Kidney (tissue), 14 donors: Measurements from ENCODE around the gene RNF215. TPM values are rescaled to one million over a fixed set of nuclear protein-coding genes. Genes with fewer than 3 reads are reported as not detected.

ENCODE experiments used
- DNase-seq, 5 donors: peaks; one replicate each; pipeline ENCODE4 v3.0.0-alpha.2; 2013 to 2020
- FAIRE-seq: peaks from 2 replicates; lab custom pipeline; 2012; peaks lifted over from hg19 to GRCh38; lab: Jason Lieb, UNC
- H3K27ac ChIP-seq, 2 donors: one replicate each; pipeline ENCODE4 v1.7.0; 2013; ENCODE audit warnings: low read depth in 2 of 2, low read length in 2 of 2, inconsistent platforms in 1 of 2
- H3K27me3 ChIP-seq: one replicate; pipeline ENCODE4 v1.7.1; 2013; ENCODE audit warnings: low read length, inconsistent platforms; ENCODE audit not compliant: control insufficient read depth, insufficient read depth
- H3K36me3 ChIP-seq, 3 donors: one replicate each; pipeline versions ENCODE4 v1.7.0 to v1.7.1; 2013; ENCODE audit warnings: low read length in 3 of 3, control low read depth in 1 of 3, inconsistent platforms in 1 of 3; ENCODE audit not compliant: insufficient read depth in 3 of 3, control insufficient read depth in 2 of 3
- H3K4me1 ChIP-seq, 3 donors: one replicate each; pipeline versions ENCODE4 v1.7.0 to v1.7.1; 2013; ENCODE audit warnings: low read length in 3 of 3, inconsistent platforms in 1 of 3, low read depth in 1 of 3; ENCODE audit not compliant: control insufficient read depth in 2 of 3, insufficient read depth in 2 of 3
- H3K4me3 ChIP-seq, 3 donors: one replicate each; pipeline versions ENCODE4 v1.7.0 to v1.8.1; 2013; ENCODE audit warnings: low read length in 3 of 3, control low read depth in 1 of 3, inconsistent platforms in 1 of 3
- H3K9ac ChIP-seq, 3 donors: one replicate each; pipeline versions ENCODE4 v1.7.0 to v1.7.1; 2013; ENCODE audit warnings: low read length in 3 of 3, control low read depth in 1 of 3, inconsistent platforms in 1 of 3
- H3K9me3 ChIP-seq, 3 donors: one replicate each; pipeline versions ENCODE4 v1.7.0 to v1.7.1; 2013; ENCODE audit warnings: low read length in 3 of 3, control low read depth in 1 of 3, inconsistent platforms in 1 of 3; ENCODE audit not compliant: control insufficient read depth in 2 of 3, insufficient read depth in 1 of 3
- CTCF ChIP-seq: IDR thresholded peaks from 3 replicates; pipeline ENCODE4 v1.5.1; 2012; ENCODE audit warnings: mild to moderate bottlenecking, moderate library complexity, borderline replicate concordance; ENCODE audit not compliant: insufficient read depth; ENCODE audit errors: extremely low read depth
- intact Hi-C: fragments of 100-400 bp; cut with DNase I; formaldehyde crosslinking; loops from one replicate; pipeline ENCODE4 v1.11.1; 2022
- polyA plus RNA-seq: library from polyadenylated mRNA; stranded (reverse); fragments of 350-450 nt; fragmentation: Illumina TruSeq; extraction: RNeasy Lipid Tissue Mini Kit (QIAGEN cat#74804); gene quantifications from one replicate; pipeline ENCODE4 v1.2.3, GENCODE V29; 2014; ENCODE audit warnings: low read depth, low replicate concordance; ENCODE audit not compliant: insufficient read depth
- total RNA-seq: library from RNA; stranded (reverse); fragmentation: NEBNext Ultra II Directional; extraction: Animal tissue kit (Norgen Biotek cat#: 25700); gene quantifications from one replicate; pipeline ENCODE4 v1.2.1, GENCODE V29; 2021
- donor health status: control.
- donor health status: control.
- donor health status: control.
- donor health status: control.
- donor health status: control.
- donor health status: DM: yes; HTN: yes; CAD: no.
- donor health status: Normal renal cell carcinoma (clear cell type).

The RNF215 gene
- total and polyA plus RNA-seq, 2 donors from 2014 or later = 15.9 to 19.7 TPM

- FAIRE-seq (no peak), DNase-seq (peak; percentile 66 to 84 (median 78))
- no peak overlapping the region for H3K9ac ChIP-seq
- intact Hi-C loops = no loop called here
- H3K4me1 ChIP-seq = peaks cover 0 to 15% (median 7%) of the 10 kb centered on the region in 3 donors
- no peaks in the 10 kb centered on the region for H3K36me3 ChIP-seq
- H3K4me3 ChIP-seq = no peak overlapping the region
- H3K27ac ChIP-seq = no peak overlapping the region
- peak; percentile 93 for TF ChIP-seq CTCF
- H3K9me3 ChIP-seq = no peaks in the 10 kb centered on the region
- H3K27me3 ChIP-seq = no peaks in the 10 kb centered on the region
Observed at GRCh38 chr22:30390974-30391691, 3.9 kb upstream of the RNF215 start.

GRCh38 chr22:30386608-30386959 lies 627 bp downstream of the RNF215 start:
- Histone ChIP-seq H3K4me1 (peaks cover 0 to 12% (median 0%) of the 10 kb centered on the region in 3 donors), H3K36me3 (peaks cover 0 to 9% (median 0%) of the 10 kb centered on the region in 3 donors), H3K27me3 (no peaks in the 10 kb centered on the region), H3K4me3 (peak overlapping the region; percentile 62 to 69 (median 67)), H3K9me3 (no peaks in the 10 kb centered on the region), H3K27ac (no peak overlapping the region), H3K9ac (peak overlapping the region; percentile 15 to 86 (median 49))
- FAIRE-seq (no peak), DNase-seq (peak in 2 of 5 donors; percentile 78 to 79)
- intact Hi-C loops = loop anchor here (5.0 kb wide), 1 partner anchor 119 kb away; the partner anchor contains the start of gene OSM
- no peak for TF ChIP-seq CTCF

GRCh38 chr22:30385942-30386341 lies 1.3 kb downstream of the RNF215 start:
- intact Hi-C loops = loop anchor here (5.0 kb wide), 1 partner anchor 119 kb away; the partner anchor contains the start of gene OSM
- H3K27ac ChIP-seq = no peak overlapping the region
- peaks cover 0 to 9% (median 3%) of the 10 kb centered on the region in 3 donors for H3K36me3 ChIP-seq
- H3K27me3 ChIP-seq = no peaks in the 10 kb centered on the region
- no peaks in the 10 kb centered on the region for H3K9me3 ChIP-seq
- TF ChIP-seq CTCF = no peak
- no peak for FAIRE-seq
- peak in 2 of 5 donors; percentile 43 to 61 for DNase-seq
- peak overlapping the region in 1 of 3 donors; percentile 86 for H3K9ac ChIP-seq
- H3K4me3 ChIP-seq = no peak overlapping the region
- H3K4me1 ChIP-seq = peaks cover 0 to 12% (median 0%) of the 10 kb centered on the region in 3 donors
